Breast epithelium (tissue), 3 donors: ENCODE results near the gene SLX4IP.

Experiments
- CTCF ChIP-seq, 3 donors: fragments of 450-650 bp; IDR thresholded peaks; one replicate each; pipeline ENCODE4 v1.5.1; 2016 to 2017; ENCODE audit warnings: antibody characterized with exemption in 3 of 3, mild to moderate bottlenecking in 3 of 3, moderate library complexity in 3 of 3
- POLR2A ChIP-seq: fragments of 450-650 bp; IDR thresholded peaks from one replicate; pipeline ENCODE4 v1.6.1; 2016; ENCODE audit warnings: antibody characterized with exemption, mild to moderate bottlenecking, moderate library complexity
- POLR2AphosphoS5 ChIP-seq, 3 donors: sonication (generic); formaldehyde crosslinking; IDR thresholded peaks; one replicate each; pipeline ENCODE4 v1.6.1; 2017; ENCODE audit warnings: antibody characterized with exemption in 3 of 3

GRCh38 chr20:10616212-10616611 lies 181.1 kb downstream of the SLX4IP start:
- no peak for TF ChIP-seq POLR2AphosphoS5 (IDR thresholded peaks at IDR 0.05)
- no peak for TF ChIP-seq POLR2A
- no peak for TF ChIP-seq CTCF (IDR thresholded peaks at IDR 0.05)
